Mucosa of descending colon (tissue), 3 donors: ENCODE results near the gene CLCN6. TPM values are rescaled to one million over a fixed set of nuclear protein-coding genes. Genes with fewer than 3 reads are reported as not detected.

Experiments
- ATAC-seq: fragments of 200-7000 bp; cut with Tn5 transposase; one replicate; pipeline ENCODE4 v1.9.1; 2020; ENCODE audit warnings: mild to moderate bottlenecking, moderate library complexity
- DNase-seq, 3 donors: peaks; one replicate each; pipeline ENCODE4 v3.0.0-alpha.2; 2020
- H3K36me3 ChIP-seq: fragments of 200-600 bp; one replicate; pipeline ENCODE4 v1.8.0; 2021; ENCODE audit warnings: low read depth, mild to moderate bottlenecking
- H3K4me1 ChIP-seq: fragments of 200-600 bp; one replicate; pipeline ENCODE4 v1.8.0; 2021; ENCODE audit warnings: low read depth, mild to moderate bottlenecking
- H3K4me3 ChIP-seq: fragments of 200-600 bp; one replicate; pipeline ENCODE4 v1.8.0; 2021; ENCODE audit warnings: mild to moderate bottlenecking
- H3K9me3 ChIP-seq: fragments of 200-600 bp; one replicate; pipeline ENCODE4 v1.8.0; 2021; ENCODE audit warnings: mild to moderate bottlenecking
- CTCF ChIP-seq: fragments of 200-600 bp; IDR thresholded peaks from one replicate; pipeline ENCODE4 v1.8.0; 2022; ENCODE audit warnings: antibody characterized with exemption, mild to moderate bottlenecking
- intact Hi-C, 2 donors: fragments of 100-400 bp; cut with DNase I in 1 of 2; cut with micrococcal nuclease in 1 of 2; formaldehyde crosslinking; loops; one replicate each; pipeline versions ENCODE4 v1.11.0 to v1.11.1; 2022; cut with DNase I, micrococcal nuclease
- total RNA-seq, 3 donors: library from RNA; stranded (reverse); fragmentation: NEBNext Ultra II Directional in 2 of 3; extraction: Animal tissue kit (Norgen Biotek cat#: 25700) in 2 of 3; gene quantifications; one replicate each; pipeline versions ENCODE4 v1.2.1 to v1.2.4, GENCODE V29; 2021 to 2023
- donor health status: DM: no; HTN: no; CAD: no; lungs with moderate emphysema.
- donor health status: DM: no; HTN: no; CAD: no.
- donor health status: DM: no; HTN: yes; CAD: no.

Gene CLCN6
- total RNA-seq, 3 donors from 2014 or later = 20.8 to 29.7 (median 24.3) TPM

DNA sequence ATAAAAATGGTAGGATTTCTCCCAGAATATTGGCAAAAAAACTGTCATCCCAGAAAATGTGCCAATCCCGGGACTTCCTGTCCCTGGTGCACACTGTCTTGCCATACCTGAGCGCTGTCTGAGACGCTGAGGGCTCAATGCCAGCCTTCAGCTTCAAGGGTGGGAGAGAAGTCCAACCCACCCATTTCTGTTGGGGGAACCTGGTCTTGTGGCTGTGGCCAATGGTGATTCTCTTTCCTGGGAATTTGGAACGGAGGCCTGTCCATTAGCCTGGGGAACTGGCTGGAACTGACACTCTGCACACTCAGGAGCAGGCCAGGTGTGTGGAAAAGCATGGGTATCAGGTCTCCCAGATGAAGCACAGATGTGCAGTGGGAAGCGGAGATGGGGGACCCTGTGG lies 6.9 kb upstream of the CLCN6 start:
- Histone ChIP-seq H3K9me3 (no peaks in the 10 kb centered on the region), H3K4me1 (peaks cover 19% of the 10 kb centered on the region), H3K4me3 (no peak overlapping the region), H3K36me3 (no peaks in the 10 kb centered on the region)
- TF ChIP-seq CTCF = no peak
- ATAC-seq (no peak), DNase-seq (no peak)
- intact Hi-C loops = no loop called here

DNA sequence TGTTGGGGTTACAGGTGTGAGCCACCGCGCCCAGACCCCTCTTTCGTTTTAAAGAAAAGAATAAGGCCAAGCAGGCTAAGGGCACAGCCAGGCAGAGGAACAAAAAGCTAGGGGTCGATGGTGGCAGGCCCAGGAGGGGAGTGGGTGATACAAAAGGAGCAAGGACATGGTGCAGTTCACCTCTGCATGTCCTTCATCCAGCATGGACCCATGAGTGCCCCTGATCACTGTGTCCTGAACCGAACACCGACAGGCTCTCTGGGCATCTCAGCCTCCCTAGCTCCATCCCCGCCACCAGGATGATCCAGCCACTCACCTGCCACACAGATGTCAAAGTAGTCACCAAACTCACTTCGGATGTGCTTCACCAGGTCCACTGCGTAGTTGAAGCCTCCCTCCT lies 6.1 kb upstream of the CLCN6 start:
- no peak overlapping the region for H3K4me3 ChIP-seq
- TF ChIP-seq CTCF = no peak
- DNase-seq = no peak
- peaks cover 27% of the 10 kb centered on the region for H3K4me1 ChIP-seq
- no peaks in the 10 kb centered on the region for H3K36me3 ChIP-seq
- intact Hi-C loops = no loop called here
- no peaks in the 10 kb centered on the region for H3K9me3 ChIP-seq
- no peak for ATAC-seq

DNA sequence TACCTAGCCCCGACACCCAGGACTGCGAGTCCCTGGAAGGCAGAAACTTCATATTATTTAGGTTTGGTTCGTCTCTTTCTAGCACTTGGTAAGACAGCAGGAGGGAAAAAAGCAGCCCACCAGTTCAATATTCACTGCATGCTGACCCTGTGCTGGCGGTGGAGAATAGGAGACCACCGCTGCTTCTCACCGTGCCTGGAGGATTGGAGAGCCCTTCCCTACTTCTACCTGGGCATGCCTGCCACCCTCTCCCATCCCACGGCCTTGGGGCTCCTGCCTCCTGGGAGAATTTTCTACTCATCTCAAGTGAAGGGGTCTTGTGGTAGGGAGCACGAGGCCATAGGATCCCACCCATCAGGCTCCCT lies 5.6 kb upstream of the CLCN6 start:
- no peak for ATAC-seq
- Histone ChIP-seq H3K36me3 (no peaks in the 10 kb centered on the region), H3K4me3 (no peak overlapping the region), H3K4me1 (peaks cover 29% of the 10 kb centered on the region), H3K9me3 (no peaks in the 10 kb centered on the region)
- TF ChIP-seq CTCF = no peak
- intact Hi-C loops = no loop called here
- DNase-seq = peak in 1 of 3 donors; percentile 16

GRCh38 chr1:11800756-11801433 lies 5.1 kb upstream of the CLCN6 start:
- ATAC-seq (no peak), DNase-seq (peak in 1 of 3 donors; percentile 17)
- no peaks in the 10 kb centered on the region for H3K9me3 ChIP-seq
- no peak for TF ChIP-seq CTCF
- peaks cover 29% of the 10 kb centered on the region for H3K4me1 ChIP-seq
- no peaks in the 10 kb centered on the region for H3K36me3 ChIP-seq
- H3K4me3 ChIP-seq = no peak overlapping the region
- intact Hi-C loops = no loop called here

DNA sequence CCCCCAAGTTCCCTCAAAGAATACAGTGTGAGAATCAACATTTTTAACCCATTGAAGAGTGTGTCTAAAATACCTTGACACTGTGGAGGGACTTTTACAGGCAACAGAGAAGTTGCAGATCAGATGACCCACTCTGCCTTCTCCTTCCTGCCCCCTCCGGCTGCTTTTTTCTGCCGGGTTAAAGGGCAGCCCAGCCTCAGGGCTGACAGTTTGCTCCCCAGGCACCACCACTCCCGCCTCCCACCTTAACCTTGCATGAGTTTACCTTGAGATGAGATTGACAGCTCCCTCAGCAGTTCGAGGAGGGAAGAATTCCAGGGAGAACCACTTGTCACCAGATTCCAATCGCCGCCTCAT lies 3.4 kb upstream of the CLCN6 start:
- no peak for TF ChIP-seq CTCF
- H3K4me1 ChIP-seq = peaks cover 39% of the 10 kb centered on the region
- H3K9me3 ChIP-seq = no peaks in the 10 kb centered on the region
- H3K36me3 ChIP-seq = no peaks in the 10 kb centered on the region
- no peak overlapping the region for H3K4me3 ChIP-seq
- ATAC-seq (no peak), DNase-seq (no peak)
- intact Hi-C loops = no loop called here
